K562 (cell line): ENCODE measurements around the gene SLC16A4. TPM values are rescaled to one million over a fixed set of nuclear protein-coding genes. Genes with fewer than 3 reads are reported as not detected.

Source experiments
- ATAC-seq: fragments of 200-7000 bp; cut with Tn5 transposase; 3 replicates; pipeline ENCODE4 v1.9.1; 2020; ENCODE audit warnings: moderate library complexity
- BruUV-seq: library from RNA; stranded (reverse); fragments of 400-500 nt; replicated peaks from 2 replicates; lab custom pipeline; 2021; lab: Mats Ljungman, UMichigan
- CTCF ChIA-PET: fragments of 300-600 bp; formaldehyde crosslinking; extraction: SDS; loops from one replicate; lab custom pipeline; 2021; ENCODE audit warnings: low intra/inter-chr PET ratio; lab: Yijun Ruan, JAX
- POLR2A ChIA-PET: fragments of 300-600, 350-650 bp; sonication (Branson Sonifier 250); formaldehyde crosslinking; extraction: SDS; loops from one replicate; lab custom pipeline; 2021; ENCODE audit warnings: antibody characterized with exemption, inconsistent platforms; lab: Yijun Ruan, JAX
- DNase-seq, 4 experiments: peaks; one replicate each; pipeline versions ENCODE4 v3.0.0 to v3.0.0-alpha.2; 2011 to 2018; ENCODE audit warnings: low spot score in 3 of 4, mixed read lengths in 3 of 4; ENCODE audit errors: extremely low read depth in 1 of 4
- FAIRE-seq: peaks from 2 replicates; lab custom pipeline; 2011; peaks lifted over from hg19 to GRCh38; lab: Jason Lieb, UNC
- H2AFZ ChIP-seq: 2 replicates; pipeline ENCODE4 v1.6.0; 2011; ENCODE audit warnings: low read depth, low read length, control low read depth, inconsistent platforms
- H3K27ac ChIP-seq: fragments of 200-600 bp; 3 replicates; pipeline ENCODE4 v1.8.0; 2011; ENCODE audit warnings: low read depth, mild to moderate bottlenecking, control low read depth, inconsistent platforms, low read length, moderate library complexity, mixed read lengths; ENCODE audit errors: extremely low read depth
- H3K27me3 ChIP-seq, 2 experiments: fragments of 300-600 bp in 1 of 2; 2 replicates in 1 of 2; 3 replicates in 1 of 2; pipeline versions ENCODE4 v1.6.0 to v1.8.0; 2011; ENCODE audit warnings: inconsistent platforms in 2 of 2, low read length in 2 of 2, mild to moderate bottlenecking in 1 of 2, mixed read lengths in 1 of 2, moderate library complexity in 1 of 2; ENCODE audit not compliant: control insufficient read depth in 2 of 2, insufficient read depth in 2 of 2
- H3K36me3 ChIP-seq: fragments of 300-600 bp; 3 replicates; pipeline ENCODE4 v1.8.0; 2011; ENCODE audit warnings: mild to moderate bottlenecking, low read length, inconsistent platforms; ENCODE audit not compliant: control insufficient read depth, insufficient read depth
- H3K4me1 ChIP-seq, 2 experiments: fragments of 200-600 bp in 1 of 2; replicated peaks in 1 of 2; 2 replicates in 1 of 2; 3 replicates in 1 of 2; pipeline versions ENCODE4 v1.5.1 to v1.8.0; 2011; ENCODE audit warnings: inconsistent platforms in 2 of 2, low read length in 2 of 2, mild to moderate bottlenecking in 1 of 2, mixed read lengths in 1 of 2, moderate library complexity in 1 of 2; ENCODE audit not compliant: control insufficient read depth in 2 of 2, insufficient read depth in 2 of 2
- H3K4me2 ChIP-seq: 2 replicates; pipeline ENCODE4 v1.6.1; 2011; ENCODE audit warnings: low read length, control low read depth, inconsistent platforms, mixed read lengths; ENCODE audit not compliant: insufficient read depth
- H3K4me3 ChIP-seq: fragments of 200-600 bp; sonication (generic), shearing (Covaris generic); 2 replicates; pipeline ENCODE4 v1.5.1; 2016; ENCODE audit warnings: control low read depth, inconsistent platforms
- H3K79me2 ChIP-seq: fragments of 200-600 bp; 3 replicates; pipeline ENCODE4 v1.8.0; 2011; ENCODE audit warnings: low read length, inconsistent platforms; ENCODE audit not compliant: control insufficient read depth, insufficient read depth
- H3K9ac ChIP-seq, 2 experiments: 2 replicates each; pipeline versions ENCODE4 v1.6.0 to v1.6.1; 2011; ENCODE audit warnings: low read depth in 2 of 2, low read length in 2 of 2, control low read depth in 1 of 2, inconsistent platforms in 1 of 2, mild to moderate bottlenecking in 1 of 2, mixed read lengths in 1 of 2; ENCODE audit not compliant: insufficient read depth in 1 of 2
- H3K9me1 ChIP-seq: one replicate; pipeline ENCODE4 v1.6.0; 2011; ENCODE audit warnings: inconsistent platforms, mild to moderate bottlenecking, low read length, moderate library complexity; ENCODE audit not compliant: control insufficient read depth, insufficient read depth
- H3K9me3 ChIP-seq: replicated peaks from 2 replicates; pipeline ENCODE4 v1.5.1; 2011; ENCODE audit warnings: low read depth, low read length, inconsistent platforms; ENCODE audit not compliant: control insufficient read depth, insufficient read depth
- H4K20me1 ChIP-seq: replicated peaks from 2 replicates; pipeline ENCODE4 v1.6.1; 2011; ENCODE audit warnings: low read length, inconsistent platforms, mixed read lengths; ENCODE audit not compliant: control insufficient read depth, insufficient read depth
- CBFA2T2 ChIP-seq: fragments of 450-650 bp; conservative IDR thresholded peaks from 2 replicates; pipeline ENCODE4 v1.6.1; 2017; ENCODE audit warnings: mild to moderate bottlenecking
- CHD2 ChIP-seq: IDR thresholded peaks from 2 replicates; pipeline ENCODE4 v1.6.1; 2011; ENCODE audit warnings: low read depth, low read length
- EP300 ChIP-seq: IDR thresholded peaks from 2 replicates; pipeline ENCODE4 v1.6.1; 2012; ENCODE audit warnings: low read length, improper control_type of control experiment
- GATAD2A ChIP-seq: fragments of 450-650 bp; IDR thresholded peaks from 2 replicates; pipeline ENCODE4 v1.6.1; 2017
- HSF4 ChIP-seq: fragments of 250-450 bp; sonication (Bioruptor Pico); IDR thresholded peaks from 2 replicates; pipeline ENCODE4 v2.1.2; 2022; ENCODE audit warnings: mild to moderate bottlenecking, moderate library complexity, borderline replicate concordance
- NELFE ChIP-seq: IDR thresholded peaks from 2 replicates; pipeline ENCODE4 v1.6.1; 2011; ENCODE audit warnings: mild to moderate bottlenecking; ENCODE audit not compliant: insufficient read depth, insufficient read length
- PHB ChIP-seq: fragments of 250-450 bp; sonication (Bioruptor Pico); IDR thresholded peaks from 2 replicates; pipeline ENCODE4 v1.5.0; 2021
- RBM14 ChIP-seq: fragments of 200-400 bp; formaldehyde crosslinking; IDR thresholded peaks from 2 replicates; pipeline ENCODE4 v1.6.1; 2018; ENCODE audit warnings: low read depth, mild to moderate bottlenecking, low read length, moderate library complexity, borderline replicate concordance; ENCODE audit not compliant: insufficient read depth
- RNF2 ChIP-seq: sonication (generic); IDR thresholded peaks from 2 replicates; pipeline ENCODE4 v1.6.1; 2016
- SRF ChIP-seq, 2 experiments: fragments of 250-450, 450-650 bp in 1 of 2; sonication (Bioruptor Pico) in 1 of 2; sonication (generic) in 1 of 2; formaldehyde crosslinking; IDR thresholded peaks; 2 replicates each; pipeline versions ENCODE4 v1.5.0 to v1.5.1; 2020 to 2022; ENCODE audit warnings: mild to moderate bottlenecking in 1 of 2, missing genetic modification reagents in 1 of 2
- TBP ChIP-seq: optimal IDR thresholded peaks from 2 replicates; pipeline ENCODE3; 2011; ENCODE audit warnings: low read depth, low read length, improper control_type of control experiment
- XRCC3 ChIP-seq: fragments of 450-650 bp; IDR thresholded peaks from 2 replicates; pipeline ENCODE4 v1.6.1; 2017; ENCODE audit warnings: mild to moderate bottlenecking, moderate library complexity
- YY1 ChIP-seq, 3 experiments: IDR thresholded peaks; 2 replicates each; pipeline ENCODE4 v1.6.1; 2011; ENCODE audit warnings: low read length in 2 of 3, mild to moderate bottlenecking in 2 of 3, moderate library complexity in 2 of 3, borderline replicate concordance in 1 of 3, control low read depth in 1 of 3, low read depth in 1 of 3; ENCODE audit not compliant: insufficient read depth in 3 of 3, insufficient replicate concordance in 2 of 3, control insufficient read depth in 1 of 3, insufficient read length in 1 of 3; ENCODE audit errors: extremely low read depth in 1 of 3
- ZNF561 ChIP-seq: fragments of 450-650 bp; formaldehyde crosslinking; conservative IDR thresholded peaks from 2 replicates; pipeline ENCODE4 v1.4.0; 2020; ENCODE audit warnings: mild to moderate bottlenecking, moderate library complexity
- WGBS: fragments of 100-300 bp; shearing (Covaris generic); methylation state at CpG from one replicate; pipeline ENCODE4 v1.1.6; 2016; ENCODE audit warnings: low coverage, mixed read lengths; ENCODE audit not compliant: insufficient coverage; ENCODE audit errors: missing lambda C conversion rate; 5-methylcytosine and 5-hydroxymethylcytosine counted together
- in situ Hi-C: fragments of 300-500 bp; cut with MboI; formaldehyde crosslinking; loops from 4 replicates; pipeline ENCODE4 v1.15.0; 2018; ENCODE audit warnings: inconsistent platforms, mixed read lengths
- intact Hi-C: fragments of 100-400 bp; cut with micrococcal nuclease; formaldehyde crosslinking; loops from 2 replicates; pipeline ENCODE4 v1.14.2; 2022
- polyA plus RNA-seq, 8 experiments: library from polyadenylated mRNA; depleted of rRNA in 4 of 8; stranded (reverse) in 5 of 8; unstranded in 3 of 8; fragments of >200 nt; fragmentation: Nextera tagmentation in 2 of 8; fragmentation: Illumina TruSeq in 1 of 8; extraction: Ambion mirVana in 2 of 8; extraction: Trizol in 1 of 8; gene quantifications; 2 replicates each; pipeline versions ENCODE4 v1.2.1 to v1.2.3, GENCODE V29; 2011 to 2014; ENCODE audit warnings: inconsistent platforms in 1 of 8, missing spikeins in 1 of 8
- total RNA-seq, 7 experiments: library from RNA; depleted of rRNA in 6 of 7; stranded (reverse); fragments of >200 nt in 6 of 7; fragmentation: Illumina TruSeq in 2 of 7; extraction: Trizol in 2 of 7; gene quantifications; 2 replicates each; pipeline versions ENCODE4 v1.2.1 to v1.2.3, GENCODE V29; 2011 to 2021; ENCODE audit warnings: low replicate concordance in 1 of 7
- TF ChIP-seq, protein P1 (sequence below): sonication (generic); formaldehyde crosslinking; IDR thresholded peaks from 2 replicates; pipeline ENCODE4 v1.8.0; 2022; ENCODE audit warnings: mild to moderate bottlenecking, low read depth, missing genetic modification reagents
- TF ChIP-seq, protein P2 (sequence below): fragments of 450-650 bp; IDR thresholded peaks from 2 replicates; pipeline ENCODE4 v1.6.1; 2017; ENCODE audit warnings: antibody characterized with exemption, mild to moderate bottlenecking

Gene SLC16A4
- total and polyA plus RNA-seq, 9 of the 15 experiments (the other 6 are each of a cell fraction or from before 2014, with no cell fraction given), result 0.04 to 0.31 (median 0.18) TPM; not detected in 1

DNA sequence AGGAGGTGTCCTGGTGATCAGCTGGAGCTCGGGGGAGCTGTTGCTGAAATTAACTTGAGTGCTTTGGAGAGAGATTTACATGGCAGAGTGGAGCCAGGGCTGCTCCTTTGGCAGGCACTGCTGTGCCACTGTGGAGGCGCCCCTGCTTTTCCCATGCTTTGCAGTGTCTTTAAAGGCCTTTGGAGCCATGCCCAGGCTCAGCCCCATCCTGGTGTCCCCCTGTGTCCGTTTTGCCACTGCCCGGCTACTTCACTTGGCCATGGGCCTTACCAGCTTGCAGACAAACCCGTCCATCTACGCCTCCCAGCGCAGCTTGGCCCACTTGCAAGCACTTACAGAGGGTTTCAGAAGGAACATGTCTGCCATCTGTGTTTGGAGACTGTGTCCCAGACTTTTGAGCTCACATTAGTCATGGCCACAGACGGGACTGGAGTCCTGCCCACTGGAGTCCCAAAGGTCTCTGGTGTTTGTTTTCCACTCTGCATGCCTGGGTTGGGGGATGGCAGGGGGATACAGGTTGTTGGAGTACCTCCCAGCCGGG lies 34.9 kb upstream of the SLC16A4 start:
- in situ Hi-C loops, result no loop called here
- DNase-seq (no peak), FAIRE-seq (no peak), ATAC-seq (no peak)
- peaks cover 19 to 39% of the 10 kb centered on the region in 2 experiments for H3K27me3 ChIP-seq
- WGBS, result 7% methylated on average over 9 of the region's 9 CpGs
- peaks cover 0 to 7% of the 10 kb centered on the region in 2 experiments; a peak in 3 of 5 replicates for H3K4me1 ChIP-seq
- H3K79me2 ChIP-seq, result no peaks in the 10 kb centered on the region
- H3K4me2 ChIP-seq, result no peak overlapping the region
- H3K27ac ChIP-seq, result no peak overlapping the region
- no peaks in the 10 kb centered on the region for H3K9me1 ChIP-seq
- H3K36me3 ChIP-seq, result no peaks in the 10 kb centered on the region
- intact Hi-C loops, result no loop called here
- no TSS peak for BruUV-seq
- H3K9me3 ChIP-seq, result no peaks in the 10 kb centered on the region; the same call in 1 of the 2 replicates
- H2AFZ ChIP-seq, result no peak overlapping the region
- ChIA-PET CTCF (no interaction called here), POLR2A (interaction anchor here (0.8 to 1.5 kb wide), 5 partner anchors 13 to 86 kb away, joined by 3 to 5 read pairs (median 3); no protein-coding TSS in a partner anchor)
- no peak overlapping the region for H3K9ac ChIP-seq
- TF ChIP-seq EP300 (no peak), PHB (no peak), TBP (no peak), ZNF561 (no peak), RNF2 (no peak), CBFA2T2 (no peak), NELFE (no peak), SRF (CRISPR knock-in tag; IDR thresholded peaks at IDR 0.05) (no peak), GATAD2A (no peak), CHD2 (no peak), XRCC3 (no peak), HSF4 (CRISPR knock-in tag) (no peak), YY1 (IDR thresholded peaks at IDR 0.05; ENCODE audit: borderline replicate concordance in 1 of 3, control insufficient read depth in 1 of 3, extremely low read depth in 1 of 3, insufficient read depth in 3 of 3, insufficient read length in 1 of 3, insufficient replicate concordance in 2 of 3, low read depth in 1 of 3, low read length in 2 of 3) (no peak), RBM14 (no peak)
- TF ChIP-seq, protein P1, sequence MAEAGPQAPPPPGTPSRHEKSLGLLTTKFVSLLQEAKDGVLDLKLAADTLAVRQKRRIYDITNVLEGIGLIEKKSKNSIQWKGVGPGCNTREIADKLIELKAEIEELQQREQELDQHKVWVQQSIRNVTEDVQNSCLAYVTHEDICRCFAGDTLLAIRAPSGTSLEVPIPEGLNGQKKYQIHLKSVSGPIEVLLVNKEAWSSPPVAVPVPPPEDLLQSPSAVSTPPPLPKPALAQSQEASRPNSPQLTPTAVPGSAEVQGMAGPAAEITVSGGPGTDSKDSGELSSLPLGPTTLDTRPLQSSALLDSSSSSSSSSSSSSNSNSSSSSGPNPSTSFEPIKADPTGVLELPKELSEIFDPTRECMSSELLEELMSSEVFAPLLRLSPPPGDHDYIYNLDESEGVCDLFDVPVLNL (CRISPR knock-in tag), result no peak
- TF ChIP-seq, protein P2, sequence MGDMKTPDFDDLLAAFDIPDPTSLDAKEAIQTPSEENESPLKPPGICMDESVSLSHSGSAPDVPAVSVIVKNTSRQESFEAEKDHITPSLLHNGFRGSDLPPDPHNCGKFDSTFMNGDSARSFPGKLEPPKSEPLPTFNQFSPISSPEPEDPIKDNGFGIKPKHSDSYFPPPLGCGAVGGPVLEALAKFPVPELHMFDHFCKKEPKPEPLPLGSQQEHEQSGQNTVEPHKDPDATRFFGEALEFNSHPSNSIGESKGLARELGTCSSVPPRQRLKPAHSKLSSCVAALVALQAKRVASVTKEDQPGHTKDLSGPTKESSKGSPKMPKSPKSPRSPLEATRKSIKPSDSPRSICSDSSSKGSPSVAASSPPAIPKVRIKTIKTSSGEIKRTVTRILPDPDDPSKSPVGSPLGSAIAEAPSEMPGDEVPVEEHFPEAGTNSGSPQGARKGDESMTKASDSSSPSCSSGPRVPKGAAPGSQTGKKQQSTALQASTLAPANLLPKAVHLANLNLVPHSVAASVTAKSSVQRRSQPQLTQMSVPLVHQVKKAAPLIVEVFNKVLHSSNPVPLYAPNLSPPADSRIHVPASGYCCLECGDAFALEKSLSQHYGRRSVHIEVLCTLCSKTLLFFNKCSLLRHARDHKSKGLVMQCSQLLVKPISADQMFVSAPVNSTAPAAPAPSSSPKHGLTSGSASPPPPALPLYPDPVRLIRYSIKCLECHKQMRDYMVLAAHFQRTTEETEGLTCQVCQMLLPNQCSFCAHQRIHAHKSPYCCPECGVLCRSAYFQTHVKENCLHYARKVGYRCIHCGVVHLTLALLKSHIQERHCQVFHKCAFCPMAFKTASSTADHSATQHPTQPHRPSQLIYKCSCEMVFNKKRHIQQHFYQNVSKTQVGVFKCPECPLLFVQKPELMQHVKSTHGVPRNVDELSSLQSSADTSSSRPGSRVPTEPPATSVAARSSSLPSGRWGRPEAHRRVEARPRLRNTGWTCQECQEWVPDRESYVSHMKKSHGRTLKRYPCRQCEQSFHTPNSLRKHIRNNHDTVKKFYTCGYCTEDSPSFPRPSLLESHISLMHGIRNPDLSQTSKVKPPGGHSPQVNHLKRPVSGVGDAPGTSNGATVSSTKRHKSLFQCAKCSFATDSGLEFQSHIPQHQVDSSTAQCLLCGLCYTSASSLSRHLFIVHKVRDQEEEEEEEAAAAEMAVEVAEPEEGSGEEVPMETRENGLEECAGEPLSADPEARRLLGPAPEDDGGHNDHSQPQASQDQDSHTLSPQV, result no peak
- no peaks in the 10 kb centered on the region for H4K20me1 ChIP-seq
- H3K4me3 ChIP-seq, result no peak overlapping the region
